PC-9 (cell line): ENCODE results near the gene MAML3. TPM values are rescaled to one million over a fixed set of nuclear protein-coding genes. Genes with fewer than 3 reads are reported as not detected.

Experiments
- BruUV-seq: library from RNA; stranded (reverse); fragments of 400-500 nt; replicated peaks from 2 replicates; lab custom pipeline; 2021; lab: Mats Ljungman, UMichigan
- CTCF ChIA-PET: fragments of 300-600 bp; sonication (Branson Sonifier 250); formaldehyde crosslinking; loops from one replicate; lab custom pipeline; 2022; ENCODE audit warnings: antibody characterized with exemption; lab: Charles Lee
- POLR2A ChIA-PET: fragments of 300-600 bp; sonication (Branson Sonifier 250); formaldehyde crosslinking; loops from one replicate; lab custom pipeline; 2022; ENCODE audit warnings: antibody characterized with exemption; ENCODE audit not compliant: unreplicated experiment; lab: Charles Lee
- DNase-seq, 2 experiments: peaks; one replicate each; pipeline versions ENCODE4 v3.0.0 to v3.0.0-alpha.2; 2015 to 2022; ENCODE audit warnings: mixed read lengths in 1 of 2
- H2AFZ ChIP-seq: fragments of 200-600 bp; sonication (generic); 2 replicates; pipeline ENCODE4 v1.8.1; 2017; ENCODE audit warnings: antibody characterized with exemption
- H3F3A ChIP-seq: fragments of 200-600 bp; sonication (generic); 2 replicates; pipeline ENCODE4 v1.8.1; 2017; ENCODE audit warnings: antibody characterized with exemption, mild to moderate bottlenecking, low read depth; ENCODE audit not compliant: insufficient read depth
- H3K27ac ChIP-seq: fragments of 200-600 bp; sonication (generic); 2 replicates; pipeline ENCODE4 v1.6.1; 2016; ENCODE audit warnings: mixed run types
- H3K27me3 ChIP-seq: fragments of 200-600 bp; sonication (generic); 2 replicates; pipeline ENCODE4 v1.6.1; 2016; ENCODE audit warnings: low read depth, mixed run types; ENCODE audit not compliant: insufficient read depth
- H3K36me3 ChIP-seq: fragments of 200-600 bp; sonication (generic); 2 replicates; pipeline ENCODE4 v1.6.1; 2016; ENCODE audit warnings: low read depth, mixed run types
- H3K4me1 ChIP-seq: fragments of 200-600 bp; sonication (generic); replicated peaks from 2 replicates; pipeline ENCODE4 v1.6.1; 2016; ENCODE audit warnings: mixed run types; ENCODE audit not compliant: insufficient read depth
- H3K4me2 ChIP-seq: fragments of 200-600 bp; sonication (generic); 2 replicates; pipeline ENCODE4 v1.6.1; 2017; ENCODE audit warnings: mixed run types
- H3K4me3 ChIP-seq: fragments of 200-600 bp; sonication (generic); 2 replicates; pipeline ENCODE4 v1.6.1; 2016; ENCODE audit warnings: mixed run types
- H3K79me2 ChIP-seq: fragments of 200-600 bp; sonication (generic); 2 replicates; pipeline ENCODE4 v1.6.1; 2017; ENCODE audit warnings: low read depth, mixed run types
- H3K9me2 ChIP-seq: fragments of 200-600 bp; sonication (generic); 2 replicates; pipeline ENCODE4 v1.8.1; 2017; ENCODE audit warnings: mild to moderate bottlenecking; ENCODE audit not compliant: insufficient read depth
- H3K9me3 ChIP-seq: fragments of 200-600 bp; sonication (generic); 2 replicates; pipeline ENCODE4 v1.8.1; 2016; ENCODE audit warnings: low read depth; ENCODE audit not compliant: insufficient read depth
- H4K20me1 ChIP-seq: fragments of 200-600 bp; sonication (generic); 2 replicates; pipeline ENCODE4 v1.8.1; 2017; ENCODE audit not compliant: insufficient read depth
- CTCF ChIP-seq: fragments of 200-600 bp; sonication (generic); conservative IDR thresholded peaks from 2 replicates; pipeline ENCODE4 v1.6.1; 2017; ENCODE audit warnings: mixed run types, antibody characterized with exemption, mild to moderate bottlenecking, moderate library complexity
- EZH2 ChIP-seq: fragments of 200-600 bp; sonication (generic); IDR thresholded peaks from 2 replicates; pipeline ENCODE4 v1.8.0; 2017; ENCODE audit warnings: antibody characterized with exemption, low read depth
- intact Hi-C: fragments of 100-400 bp; cut with micrococcal nuclease; formaldehyde crosslinking; loops from one replicate; pipeline ENCODE4 v1.10.0; 2022; ENCODE audit not compliant: unreplicated experiment
- total RNA-seq: library from RNA; stranded (reverse); gene quantifications from 2 replicates; pipeline ENCODE4 v1.2.3, GENCODE V29; 2021

The MAML3 gene
- total RNA-seq, 1 experiment from 2014 or later: 15.2 TPM

DNA sequence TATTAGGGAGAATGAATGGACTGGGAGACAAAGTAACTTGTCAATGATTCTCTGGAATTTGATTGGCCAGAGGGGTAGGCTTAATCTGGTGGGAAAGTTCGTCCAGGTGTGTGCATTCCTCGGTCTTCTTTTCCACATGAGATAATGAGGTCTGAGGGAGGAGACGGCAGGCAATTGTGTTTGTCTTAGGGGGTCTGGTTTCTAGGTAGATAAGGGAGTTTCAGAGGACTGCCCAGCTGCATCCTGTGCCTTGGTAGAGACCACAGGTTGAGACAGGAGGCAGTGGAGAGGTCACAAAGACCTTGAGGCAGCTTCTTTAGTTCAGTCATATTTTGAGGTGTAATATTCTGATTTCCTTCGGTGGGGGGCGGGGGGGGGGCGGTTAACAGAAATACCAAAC, 484.1 kb downstream of the MAML3 start:
- H3K36me3 ChIP-seq: peaks cover under 1% of the 10 kb centered on the region; the same call in 1 of the 2 replicates
- DNase-seq: no peak
- intact Hi-C loops: no loop called here
- ChIA-PET CTCF (interaction anchor here (1.4 kb wide), 1 partner anchor 13 kb away, joined by 4 read pairs; no protein-coding TSS in a partner anchor), POLR2A (no interaction called here)
- H3K9me2 ChIP-seq: no peaks in the 10 kb centered on the region
- H3K9me3 ChIP-seq: no peaks in the 10 kb centered on the region
- no peak for TF ChIP-seq EZH2
- no peak for TF ChIP-seq CTCF
- H3F3A ChIP-seq: peaks cover 22% of the 10 kb centered on the region
- no peaks in the 10 kb centered on the region for H3K27me3 ChIP-seq
- no peak overlapping the region for H3K27ac ChIP-seq
- H4K20me1 ChIP-seq: no peaks in the 10 kb centered on the region
- H3K4me1 ChIP-seq: peaks cover 22% of the 10 kb centered on the region
- H3K4me3 ChIP-seq: no peak overlapping the region
- BruUV-seq: no TSS peak
- H3K79me2 ChIP-seq: peaks cover 48% of the 10 kb centered on the region
- no peak overlapping the region for H2AFZ ChIP-seq
- H3K4me2 ChIP-seq: no peak overlapping the region

DNA sequence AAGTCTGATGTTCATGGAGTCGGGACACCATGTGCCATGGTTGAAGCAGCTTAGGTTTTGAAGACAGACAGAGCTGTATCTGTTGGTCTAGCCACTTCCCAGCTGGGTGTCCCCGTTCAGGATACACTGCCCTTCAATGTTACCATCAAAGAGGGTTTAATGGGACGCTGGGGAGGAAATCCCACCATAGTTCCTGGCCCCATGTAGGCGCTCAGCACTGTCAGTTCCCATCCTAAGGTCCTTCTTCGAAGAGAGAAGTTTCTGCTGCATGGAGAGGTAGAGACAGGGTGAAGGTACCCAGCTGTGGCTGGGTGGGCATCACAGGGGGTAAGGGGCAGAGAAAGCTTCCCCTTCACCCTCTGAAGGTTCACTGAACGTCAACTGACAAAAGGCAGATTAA, 484.6 kb downstream of the MAML3 start:
- no TSS peak for BruUV-seq
- no peaks in the 10 kb centered on the region for H3K36me3 ChIP-seq
- H3F3A ChIP-seq: peaks cover 24% of the 10 kb centered on the region
- H3K4me3 ChIP-seq: no peak overlapping the region
- H3K27ac ChIP-seq: no peak overlapping the region
- TF ChIP-seq CTCF (no peak), EZH2 (no peak)
- CTCF ChIA-PET: interaction anchor here (1.4 kb wide), 1 partner anchor 12 kb away, joined by 4 read pairs; no protein-coding TSS in a partner anchor
- H3K9me3 ChIP-seq: no peaks in the 10 kb centered on the region
- POLR2A ChIA-PET: no interaction called here
- no peaks in the 10 kb centered on the region for H4K20me1 ChIP-seq
- H3K27me3 ChIP-seq: no peaks in the 10 kb centered on the region
- H3K4me2 ChIP-seq: no peak overlapping the region
- H3K79me2 ChIP-seq: peaks cover 48% of the 10 kb centered on the region
- peaks cover 22% of the 10 kb centered on the region for H3K4me1 ChIP-seq
- no peak overlapping the region for H2AFZ ChIP-seq
- no peaks in the 10 kb centered on the region for H3K9me2 ChIP-seq
- no peak for DNase-seq
- intact Hi-C loops: no loop called here

- peaks cover 48% of the 10 kb centered on the region for H3K79me2 ChIP-seq
- no peak overlapping the region for H3K27ac ChIP-seq
- TF ChIP-seq EZH2: no peak
- TF ChIP-seq CTCF: no peak
- H3K9me2 ChIP-seq: no peaks in the 10 kb centered on the region
- intact Hi-C loops: no loop called here
- H2AFZ ChIP-seq: no peak overlapping the region
- CTCF ChIA-PET: interaction anchor here (1.4 kb wide), 1 partner anchor 12 kb away, joined by 4 read pairs; no protein-coding TSS in a partner anchor
- POLR2A ChIA-PET: no interaction called here
- no peaks in the 10 kb centered on the region for H3K36me3 ChIP-seq
- H3K27me3 ChIP-seq: no peaks in the 10 kb centered on the region
- H3K4me3 ChIP-seq: no peak overlapping the region
- peaks cover 24% of the 10 kb centered on the region for H3F3A ChIP-seq
- no peak for DNase-seq
- no peaks in the 10 kb centered on the region for H4K20me1 ChIP-seq
- BruUV-seq: no TSS peak
- H3K9me3 ChIP-seq: no peaks in the 10 kb centered on the region
- H3K4me2 ChIP-seq: no peak overlapping the region
- H3K4me1 ChIP-seq: peaks cover 22% of the 10 kb centered on the region
These were observed 485.3 kb downstream of the MAML3 start for GRCh38 chr4:139668658-139669201.
